Immature natural killer cell (primary cell): ENCODE measurements around the gene MARCO. TPM values are rescaled to one million over a fixed set of nuclear protein-coding genes. Genes with fewer than 3 reads are reported as not detected.
"Not testable (repeated sequence)": the region's sequence is repeated elsewhere in the genome, so short reads cannot be mapped to it uniquely, and the experiment has no call there.

Experiments used
- DNase-seq, 3 donors: peaks; one replicate each; pipeline ENCODE4 v3.0.0; 2022; ENCODE audit warnings: mixed read lengths in 1 of 3
- H3K27ac Mint-ChIP-seq, 6 donors: one replicate each; pipeline ENCODE4 v1.8.0; 2020; ENCODE audit warnings: mixed read lengths in 6 of 6, mild to moderate bottlenecking in 5 of 6, inconsistent platforms in 4 of 6, moderate library complexity in 3 of 6
- H3K27me3 Mint-ChIP-seq, 3 donors: one replicate each; pipeline ENCODE4 v1.8.0; 2020 to 2021; ENCODE audit warnings: low read depth in 3 of 3, mild to moderate bottlenecking in 3 of 3, mixed read lengths in 3 of 3, moderate library complexity in 3 of 3, inconsistent platforms in 1 of 3
- H3K36me3 Mint-ChIP-seq, 3 donors: one replicate each; pipeline ENCODE4 v1.8.0; 2020; ENCODE audit warnings: mixed read lengths in 3 of 3, inconsistent platforms in 2 of 3, mild to moderate bottlenecking in 2 of 3
- H3K4me1 Mint-ChIP-seq, 2 donors: one replicate each; pipeline ENCODE4 v1.8.0; 2020; ENCODE audit warnings: inconsistent platforms in 2 of 2, mild to moderate bottlenecking in 2 of 2, mixed read lengths in 2 of 2, moderate library complexity in 1 of 2
- H3K4me3 Mint-ChIP-seq, 5 donors: one replicate each; pipeline ENCODE4 v1.8.0; 2020; ENCODE audit warnings: mild to moderate bottlenecking in 5 of 5, mixed read lengths in 5 of 5, inconsistent platforms in 3 of 5, moderate library complexity in 3 of 5
- H3K9me3 Mint-ChIP-seq, 6 donors: one replicate each; pipeline ENCODE4 v1.8.0; 2020; ENCODE audit warnings: mild to moderate bottlenecking in 6 of 6, mixed read lengths in 6 of 6, inconsistent platforms in 4 of 6, moderate library complexity in 3 of 6
- polyA plus RNA-seq, 3 donors: library from polyadenylated mRNA; unstranded; fragments of 300-500 nt; fragmentation: Illumina TruSeq; gene quantifications; one replicate each; pipeline ENCODE4 v1.2.3, GENCODE V29; 2021

Gene MARCO
- polyA plus RNA-seq, 3 donors from 2014 or later, result 0.53 TPM; not detected in 2

GRCh38 chr2:119028327-119029174 lies 86.6 kb downstream of the MARCO start:
- peaks cover 0 to 3% (median 0%) of the 10 kb centered on the region in 6 donors for H3K9me3 Mint-ChIP-seq
- H3K4me3 Mint-ChIP-seq, result no peak overlapping the region
- H3K27ac Mint-ChIP-seq, result no peak overlapping the region
- H3K4me1 Mint-ChIP-seq, result no peaks in the 10 kb centered on the region
- no peak for DNase-seq
- no peaks in the 10 kb centered on the region for H3K36me3 Mint-ChIP-seq
- H3K27me3 Mint-ChIP-seq, result peaks cover 0 to 7% (median 6%) of the 10 kb centered on the region in 3 donors

- peaks cover 0 to 7% (median 6%) of the 10 kb centered on the region in 3 donors for H3K27me3 Mint-ChIP-seq
- H3K27ac Mint-ChIP-seq, result no peak overlapping the region
- H3K4me3 Mint-ChIP-seq, result no peak overlapping the region
- H3K4me1 Mint-ChIP-seq, result no peaks in the 10 kb centered on the region
- peaks cover 0 to 8% (median 0%) of the 10 kb centered on the region in 6 donors for H3K9me3 Mint-ChIP-seq
- no peak for DNase-seq
- no peaks in the 10 kb centered on the region for H3K36me3 Mint-ChIP-seq
Measured at GRCh38 chr2:119029297-119029696, 87.3 kb downstream of the MARCO start.

DNA sequence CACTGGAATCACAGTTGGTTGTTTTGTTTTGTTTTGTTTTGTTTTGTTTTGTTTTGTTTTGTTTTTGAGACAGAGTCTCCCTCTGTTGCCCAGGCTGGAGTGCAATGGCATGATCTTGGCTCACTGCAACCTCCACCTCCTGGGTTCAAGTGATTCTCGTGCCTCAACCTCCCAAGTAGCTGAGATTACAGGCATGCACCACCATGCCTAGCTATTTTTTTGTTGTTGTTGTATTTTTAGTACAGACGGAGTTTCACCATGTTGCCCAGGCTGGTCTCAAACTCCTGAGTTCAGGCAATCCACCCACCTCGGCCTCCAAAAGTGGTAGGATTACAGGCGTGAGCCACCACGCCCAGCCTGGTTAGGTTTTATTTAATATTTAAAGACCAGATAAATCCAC lies 95.9 kb downstream of the MARCO start:
- not testable (repeated sequence) for H3K36me3 Mint-ChIP-seq, H3K27ac Mint-ChIP-seq, H3K4me3 Mint-ChIP-seq, H3K4me1 Mint-ChIP-seq, H3K27me3 Mint-ChIP-seq, DNase-seq
- H3K9me3 Mint-ChIP-seq, result peaks cover 0 to 17% (median 4%) of the 10 kb centered on the region in 6 donors

DNA sequence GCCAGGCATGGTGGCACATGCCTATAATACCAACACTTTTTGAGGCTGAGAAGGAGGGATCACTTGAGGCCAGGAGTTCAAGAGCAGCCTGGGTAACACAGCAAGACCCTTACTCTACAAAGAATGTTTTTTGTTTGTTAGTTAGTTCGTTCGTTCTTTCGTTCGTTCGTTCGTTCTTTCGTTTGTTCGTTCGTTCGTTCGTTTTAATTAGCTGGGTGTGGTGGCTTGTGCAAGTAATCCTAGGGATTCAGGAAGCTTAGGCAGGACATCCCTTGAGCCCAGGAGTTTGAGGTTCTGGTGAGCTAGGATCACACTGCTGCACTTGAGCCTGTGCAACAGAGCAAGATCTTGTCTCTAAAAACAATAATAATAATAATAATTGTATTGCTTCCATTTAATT lies 98.7 kb downstream of the MARCO start:
- Mint-ChIP-seq H3K27me3 (peaks cover 1 to 6% (median 4%) of the 10 kb centered on the region in 3 donors), H3K9me3 (peaks cover 0 to 2% (median 0%) of the 10 kb centered on the region in 6 donors), H3K4me3 (no peak overlapping the region), H3K36me3 (no peaks in the 10 kb centered on the region), H3K4me1 (no peaks in the 10 kb centered on the region), H3K27ac (no peak overlapping the region)
- no peak for DNase-seq

Other genes with a start within 250 kb of the MARCO start
- gene EN1, start 94.5 kb upstream of the MARCO start, polyA plus RNA-seq, result not detected
- gene C1QL2, start 216.6 kb downstream of the MARCO start, polyA plus RNA-seq, result not detected